ENCODE results near the gene SELENON. TPM values are rescaled to one million over a fixed set of nuclear protein-coding genes. Genes with fewer than 3 reads are reported as not detected.

Gene SELENON
- total RNA-seq, 1 donor from 2014 or later, result 5.2 TPM

- H3K9me3 Mint-ChIP-seq, result no peaks in the 10 kb centered on the region
- no peak overlapping the region for H3K4me3 Mint-ChIP-seq
- H3K27me3 Mint-ChIP-seq (ENCODE audit: insufficient read depth), result peaks cover 12% of the 10 kb centered on the region
- no peaks in the 10 kb centered on the region for H3K36me3 Mint-ChIP-seq (ENCODE audit: low read depth)
- no peak overlapping the region for H3K27ac Mint-ChIP-seq
- no peak for DNase-seq (ENCODE audit: low spot score)
- H3K4me1 Mint-ChIP-seq (ENCODE audit: low read depth), result no peaks in the 10 kb centered on the region
- intact Hi-C loops (cut with micrococcal nuclease), result no loop called here
These were observed 34.7 kb upstream of the SELENON start for GRCh38 chr1:25765136-25765922.

DNA sequence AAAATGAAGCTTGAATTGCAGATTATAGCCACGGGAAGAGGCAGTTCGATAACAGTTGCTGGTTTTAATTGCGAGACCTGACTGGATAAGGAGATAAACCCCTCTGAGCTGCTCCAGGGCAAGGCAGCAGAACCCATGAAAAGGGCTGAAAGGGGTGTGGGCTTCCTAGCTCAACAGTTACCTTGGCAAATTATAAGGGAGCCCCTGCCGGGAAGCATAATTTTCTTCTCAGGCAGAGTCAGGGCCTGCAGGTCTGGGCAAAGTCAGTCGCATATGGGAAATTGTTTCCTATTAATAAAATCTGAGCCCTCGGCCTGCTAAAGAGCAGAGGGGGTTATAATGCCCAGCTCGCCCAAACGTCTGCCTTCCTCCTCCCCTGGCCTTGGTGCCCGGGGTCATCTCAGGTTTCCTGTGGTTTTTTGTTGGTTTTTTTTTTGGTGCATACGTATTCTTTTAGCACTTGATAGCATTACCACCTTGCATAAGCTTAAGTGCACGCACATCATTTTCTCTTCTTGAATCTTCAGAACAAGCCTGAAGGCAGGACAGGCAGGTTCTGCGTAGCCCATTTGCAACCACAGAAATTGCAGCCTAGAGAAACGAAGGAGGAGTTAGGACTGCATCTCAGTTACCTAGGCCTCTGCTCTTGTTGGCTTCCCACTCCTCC is 33.9 kb upstream of the SELENON start:
- no peak overlapping the region for H3K27ac Mint-ChIP-seq
- no peaks in the 10 kb centered on the region for H3K36me3 Mint-ChIP-seq (ENCODE audit: low read depth)
- H3K4me1 Mint-ChIP-seq (ENCODE audit: low read depth), result no peaks in the 10 kb centered on the region
- DNase-seq (ENCODE audit: low spot score), result no peak
- no peak overlapping the region for H3K4me3 Mint-ChIP-seq
- intact Hi-C loops (cut with micrococcal nuclease), result no loop called here
- H3K27me3 Mint-ChIP-seq (ENCODE audit: insufficient read depth), result peaks cover 19% of the 10 kb centered on the region
- no peaks in the 10 kb centered on the region for H3K9me3 Mint-ChIP-seq

DNA sequence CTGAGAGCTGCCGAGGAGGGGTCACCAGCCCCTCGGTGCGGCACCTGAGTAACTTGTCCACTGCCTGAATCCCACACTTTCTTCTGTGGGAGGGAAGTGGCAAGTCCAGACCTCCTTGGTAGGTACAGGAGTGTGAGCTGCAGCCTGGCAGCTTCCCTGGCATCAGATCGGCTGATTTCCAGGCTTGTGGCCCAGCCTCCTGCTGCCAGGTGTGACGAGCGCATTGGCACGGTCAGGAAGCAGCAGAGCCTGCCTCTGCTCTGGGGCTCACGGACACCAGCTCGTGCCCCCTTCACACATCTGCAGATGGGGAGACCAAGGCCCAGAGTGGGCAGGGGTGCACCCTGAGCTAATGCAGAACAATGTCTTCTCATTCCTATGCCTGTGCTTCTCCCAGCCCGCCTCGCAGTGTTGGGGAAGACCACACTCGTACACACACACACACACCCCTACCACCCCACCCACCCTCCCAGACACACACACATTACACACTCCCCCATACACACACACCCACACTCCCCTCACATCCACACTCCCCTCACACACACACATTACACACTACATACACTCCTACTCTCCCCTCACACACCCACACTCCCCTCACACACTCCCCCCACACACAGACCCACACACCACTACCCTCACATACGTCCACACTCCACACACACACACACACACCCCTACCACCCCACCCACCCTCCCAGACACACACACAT is 33.1 kb upstream of the SELENON start:
- no peaks in the 10 kb centered on the region for H3K9me3 Mint-ChIP-seq
- H3K4me1 Mint-ChIP-seq (ENCODE audit: low read depth), result no peaks in the 10 kb centered on the region
- peaks cover 23% of the 10 kb centered on the region for H3K27me3 Mint-ChIP-seq (ENCODE audit: insufficient read depth)
- intact Hi-C loops (cut with micrococcal nuclease), result no loop called here
- H3K27ac Mint-ChIP-seq, result no peak overlapping the region
- no peak overlapping the region for H3K4me3 Mint-ChIP-seq
- no peak for DNase-seq (ENCODE audit: low spot score)
- no peaks in the 10 kb centered on the region for H3K36me3 Mint-ChIP-seq (ENCODE audit: low read depth)

GRCh38 chr1:25767437-25767770 is 32.6 kb upstream of the SELENON start:
- H3K9me3 Mint-ChIP-seq, result no peaks in the 10 kb centered on the region
- no peak overlapping the region for H3K27ac Mint-ChIP-seq
- H3K4me3 Mint-ChIP-seq, result no peak overlapping the region
- no peaks in the 10 kb centered on the region for H3K4me1 Mint-ChIP-seq (ENCODE audit: low read depth)
- H3K27me3 Mint-ChIP-seq (ENCODE audit: insufficient read depth), result peaks cover 23% of the 10 kb centered on the region
- DNase-seq (ENCODE audit: low spot score), result no peak
- intact Hi-C loops (cut with micrococcal nuclease), result no loop called here
- no peaks in the 10 kb centered on the region for H3K36me3 Mint-ChIP-seq (ENCODE audit: low read depth)

- DNase-seq (ENCODE audit: low spot score), result no peak
- peaks cover 33% of the 10 kb centered on the region for H3K27me3 Mint-ChIP-seq (ENCODE audit: insufficient read depth)
- intact Hi-C loops (cut with micrococcal nuclease), result no loop called here
- H3K36me3 Mint-ChIP-seq (ENCODE audit: low read depth), result peaks cover 2% of the 10 kb centered on the region
- peaks cover 4% of the 10 kb centered on the region for H3K4me1 Mint-ChIP-seq (ENCODE audit: low read depth)
- H3K4me3 Mint-ChIP-seq, result no peak overlapping the region
- H3K9me3 Mint-ChIP-seq, result no peaks in the 10 kb centered on the region
- H3K27ac Mint-ChIP-seq, result peak overlapping the region; percentile 43
These were observed 31.0 kb upstream of the SELENON start for GRCh38 chr1:25768999-25769398.

DNA sequence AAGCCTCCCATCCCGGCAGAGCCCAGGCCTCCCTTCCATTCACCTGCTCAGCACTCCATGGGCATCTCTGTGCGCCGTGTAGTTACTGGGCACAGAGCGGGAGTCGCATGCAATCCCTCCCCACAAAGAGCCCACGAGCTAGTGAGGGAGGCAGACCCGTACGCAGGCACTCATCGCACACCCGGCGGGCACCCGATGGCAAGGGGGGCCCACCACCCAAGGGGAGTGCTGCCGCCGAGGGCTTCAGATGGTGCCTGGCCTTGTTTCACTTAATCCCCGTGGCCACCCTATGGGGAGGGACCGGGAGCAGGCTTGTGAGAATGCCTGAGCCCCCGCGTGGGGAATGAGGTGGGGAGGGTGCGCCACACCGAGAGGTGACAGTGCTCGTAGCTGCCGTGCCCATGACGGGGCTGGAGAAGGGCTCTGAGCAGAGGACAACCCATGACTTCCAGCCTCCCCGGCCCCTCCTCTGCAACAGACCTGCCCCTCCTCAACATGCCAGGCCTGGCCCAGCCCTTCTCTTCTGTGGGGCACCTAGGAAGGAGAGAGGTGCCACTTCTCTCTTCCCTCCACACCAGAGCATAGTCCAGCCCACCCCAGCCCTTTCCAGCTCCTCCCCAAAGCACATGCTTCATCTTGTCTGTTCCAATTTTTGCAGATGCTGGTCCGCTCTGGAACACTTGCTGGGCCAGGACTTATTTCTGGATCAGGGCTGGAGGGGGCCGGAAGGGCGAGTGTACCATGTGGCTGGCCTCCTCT is 30.2 kb upstream of the SELENON start:
- Mint-ChIP-seq H3K27ac (no peak overlapping the region), H3K27me3 (ENCODE audit: insufficient read depth) (peaks cover 35% of the 10 kb centered on the region), H3K36me3 (ENCODE audit: low read depth) (peaks cover 2% of the 10 kb centered on the region), H3K9me3 (no peaks in the 10 kb centered on the region), H3K4me1 (ENCODE audit: low read depth) (peaks cover 12% of the 10 kb centered on the region), H3K4me3 (no peak overlapping the region)
- no peak for DNase-seq (ENCODE audit: low spot score)
- intact Hi-C loops (cut with micrococcal nuclease), result loop anchor here (10.0 kb wide), 1 partner anchor 125 kb away; no protein-coding TSS in a partner anchor

- peaks cover 2% of the 10 kb centered on the region for H3K36me3 Mint-ChIP-seq (ENCODE audit: low read depth)
- peaks cover 21% of the 10 kb centered on the region for H3K4me1 Mint-ChIP-seq (ENCODE audit: low read depth)
- H3K27ac Mint-ChIP-seq, result peak overlapping the region; percentile 50
- intact Hi-C loops (cut with micrococcal nuclease), result loop anchor here (10.0 kb wide), 1 partner anchor 126 kb away; no protein-coding TSS in a partner anchor
- no peaks in the 10 kb centered on the region for H3K9me3 Mint-ChIP-seq
- peaks cover 41% of the 10 kb centered on the region for H3K27me3 Mint-ChIP-seq (ENCODE audit: insufficient read depth)
- H3K4me3 Mint-ChIP-seq, result no peak overlapping the region
- no peak for DNase-seq (ENCODE audit: low spot score)
These were observed 29.3 kb upstream of the SELENON start for GRCh38 chr1:25770541-25771220.

- no peak overlapping the region for H3K27ac Mint-ChIP-seq
- peaks cover 2% of the 10 kb centered on the region for H3K36me3 Mint-ChIP-seq (ENCODE audit: low read depth)
- no peak for DNase-seq (ENCODE audit: low spot score)
- peaks cover 29% of the 10 kb centered on the region for H3K4me1 Mint-ChIP-seq (ENCODE audit: low read depth)
- H3K27me3 Mint-ChIP-seq (ENCODE audit: insufficient read depth), result peaks cover 42% of the 10 kb centered on the region
- H3K4me3 Mint-ChIP-seq, result no peak overlapping the region
- no peaks in the 10 kb centered on the region for H3K9me3 Mint-ChIP-seq
- intact Hi-C loops (cut with micrococcal nuclease), result loop anchor here (10.0 kb wide), 1 partner anchor 127 kb away; no protein-coding TSS in a partner anchor
These were observed 28.5 kb upstream of the SELENON start for GRCh38 chr1:25771221-25772114.

- Mint-ChIP-seq H3K4me3 (no peak overlapping the region), H3K27ac (peak overlapping the region; percentile 61), H3K9me3 (no peaks in the 10 kb centered on the region), H3K36me3 (ENCODE audit: low read depth) (peaks cover 2% of the 10 kb centered on the region), H3K4me1 (ENCODE audit: low read depth) (peaks cover 31% of the 10 kb centered on the region), H3K27me3 (ENCODE audit: insufficient read depth) (peaks cover 44% of the 10 kb centered on the region)
- intact Hi-C loops (cut with micrococcal nuclease), result loop anchor here (10.0 kb wide), 1 partner anchor 127 kb away; no protein-coding TSS in a partner anchor
- no peak for DNase-seq (ENCODE audit: low spot score)
These were observed 27.8 kb upstream of the SELENON start for GRCh38 chr1:25772164-25772563.

- Mint-ChIP-seq H3K9me3 (no peaks in the 10 kb centered on the region), H3K27me3 (ENCODE audit: insufficient read depth) (peaks cover 47% of the 10 kb centered on the region), H3K4me1 (ENCODE audit: low read depth) (peaks cover 31% of the 10 kb centered on the region), H3K27ac (no peak overlapping the region), H3K36me3 (ENCODE audit: low read depth) (peaks cover 2% of the 10 kb centered on the region), H3K4me3 (no peak overlapping the region)
- no peak for DNase-seq (ENCODE audit: low spot score)
- intact Hi-C loops (cut with micrococcal nuclease), result loop anchor here (10.0 kb wide), 1 partner anchor 128 kb away; no protein-coding TSS in a partner anchor
These were observed 27.2 kb upstream of the SELENON start for GRCh38 chr1:25772692-25773245.

- peaks cover 31% of the 10 kb centered on the region for H3K4me1 Mint-ChIP-seq (ENCODE audit: low read depth)
- no peak for DNase-seq (ENCODE audit: low spot score)
- H3K4me3 Mint-ChIP-seq, result no peak overlapping the region
- no peak overlapping the region for H3K27ac Mint-ChIP-seq
- H3K27me3 Mint-ChIP-seq (ENCODE audit: insufficient read depth), result peaks cover 50% of the 10 kb centered on the region
- no peaks in the 10 kb centered on the region for H3K9me3 Mint-ChIP-seq
- intact Hi-C loops (cut with micrococcal nuclease), result loop anchor here (1.0 to 10.0 kb wide), 3 partner anchors 23 to 129 kb away; no protein-coding TSS in a partner anchor
- peaks cover 2% of the 10 kb centered on the region for H3K36me3 Mint-ChIP-seq (ENCODE audit: low read depth)
These were observed 26.4 kb upstream of the SELENON start for GRCh38 chr1:25773441-25774125.
